NB4 (cell line): ENCODE results near the gene RPS6KA2.

Experiments used
- MYC ChIP-seq: IDR thresholded peaks from 2 replicates; pipeline ENCODE4 v1.6.1; 2011; ENCODE audit warnings: low read depth, low read length
- POLR2A ChIP-seq: IDR thresholded peaks from 2 replicates; pipeline ENCODE4 v1.6.1; 2011; ENCODE audit warnings: mild to moderate bottlenecking; ENCODE audit not compliant: insufficient read length; ENCODE audit errors: extremely low read depth
- TF ChIP-seq, protein P1 (sequence below): IDR thresholded peaks from one replicate; pipeline ENCODE4 v1.5.1; 2012; ENCODE audit warnings: low read depth, low read length
- TF ChIP-seq, protein P2 (sequence below): IDR thresholded peaks from 2 replicates; pipeline ENCODE4 v1.6.1; 2011; ENCODE audit warnings: low read depth, low read length

DNA sequence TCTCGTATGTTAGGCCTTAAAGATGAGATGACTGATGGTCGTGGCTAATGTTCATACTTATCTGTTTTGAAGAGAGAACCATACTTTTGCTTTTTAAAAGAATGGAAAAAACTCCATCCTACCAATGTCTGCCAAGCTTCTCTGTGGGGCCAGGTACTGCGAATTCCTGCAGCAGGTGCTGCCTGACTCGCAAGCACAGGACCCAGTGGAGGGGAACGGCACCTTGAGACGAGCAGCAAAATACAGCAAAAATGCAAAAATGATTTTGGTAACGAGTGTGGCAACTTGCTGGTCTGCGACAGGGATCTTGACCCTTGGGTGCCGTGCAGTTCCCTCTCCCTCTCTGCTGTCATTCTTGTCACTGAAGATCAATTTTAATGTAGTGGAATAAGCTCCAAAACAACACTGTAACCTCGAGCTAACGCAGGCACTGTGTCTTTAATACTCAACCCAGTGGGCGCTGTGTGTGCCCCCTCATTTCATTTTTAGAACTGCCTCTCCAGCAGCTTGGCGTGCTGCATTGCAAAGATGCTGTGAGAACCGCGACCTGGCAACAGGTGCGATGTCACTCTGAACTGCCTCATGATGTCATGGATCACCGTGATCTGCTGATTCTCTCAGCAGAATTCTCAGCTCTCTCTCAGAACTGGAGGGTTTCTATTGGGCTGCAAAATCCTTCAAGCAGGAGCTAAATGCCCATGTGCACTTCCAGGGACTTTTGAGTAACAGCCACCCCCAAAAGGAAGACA, 92.2 kb downstream of the RPS6KA2 start:
- TF ChIP-seq, protein P1, sequence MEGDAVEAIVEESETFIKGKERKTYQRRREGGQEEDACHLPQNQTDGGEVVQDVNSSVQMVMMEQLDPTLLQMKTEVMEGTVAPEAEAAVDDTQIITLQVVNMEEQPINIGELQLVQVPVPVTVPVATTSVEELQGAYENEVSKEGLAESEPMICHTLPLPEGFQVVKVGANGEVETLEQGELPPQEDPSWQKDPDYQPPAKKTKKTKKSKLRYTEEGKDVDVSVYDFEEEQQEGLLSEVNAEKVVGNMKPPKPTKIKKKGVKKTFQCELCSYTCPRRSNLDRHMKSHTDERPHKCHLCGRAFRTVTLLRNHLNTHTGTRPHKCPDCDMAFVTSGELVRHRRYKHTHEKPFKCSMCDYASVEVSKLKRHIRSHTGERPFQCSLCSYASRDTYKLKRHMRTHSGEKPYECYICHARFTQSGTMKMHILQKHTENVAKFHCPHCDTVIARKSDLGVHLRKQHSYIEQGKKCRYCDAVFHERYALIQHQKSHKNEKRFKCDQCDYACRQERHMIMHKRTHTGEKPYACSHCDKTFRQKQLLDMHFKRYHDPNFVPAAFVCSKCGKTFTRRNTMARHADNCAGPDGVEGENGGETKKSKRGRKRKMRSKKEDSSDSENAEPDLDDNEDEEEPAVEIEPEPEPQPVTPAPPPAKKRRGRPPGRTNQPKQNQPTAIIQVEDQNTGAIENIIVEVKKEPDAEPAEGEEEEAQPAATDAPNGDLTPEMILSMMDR, result no peak
- TF ChIP-seq, protein P2, sequence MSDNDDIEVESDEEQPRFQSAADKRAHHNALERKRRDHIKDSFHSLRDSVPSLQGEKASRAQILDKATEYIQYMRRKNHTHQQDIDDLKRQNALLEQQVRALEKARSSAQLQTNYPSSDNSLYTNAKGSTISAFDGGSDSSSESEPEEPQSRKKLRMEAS, result no peak
- no peak for TF ChIP-seq POLR2A
- no peak for TF ChIP-seq MYC
